ENCODE results near the gene CAMSAP1.
A peak's percentile ranks its signal among the peaks of the same experiment; 100 is the strongest.

DNA sequence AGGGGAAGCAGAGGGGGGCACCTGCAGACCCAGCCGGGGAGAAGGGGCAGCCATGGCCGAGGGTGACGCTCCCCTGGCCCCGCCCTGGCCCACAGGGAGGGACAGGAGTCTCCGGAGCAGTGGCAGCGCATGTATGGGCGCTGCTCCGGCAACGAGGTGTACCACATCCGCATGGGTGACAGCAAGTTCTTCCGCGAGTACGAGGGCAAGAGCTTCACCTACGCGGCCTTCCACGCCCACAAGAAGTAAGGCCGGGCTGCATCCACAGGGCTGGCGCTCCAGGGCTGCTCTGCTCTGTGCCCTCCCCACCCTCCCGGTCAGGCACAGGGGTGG lies 137.2 kb downstream of the CAMSAP1 start:
- TF ChIP-seq, protein P1, sequence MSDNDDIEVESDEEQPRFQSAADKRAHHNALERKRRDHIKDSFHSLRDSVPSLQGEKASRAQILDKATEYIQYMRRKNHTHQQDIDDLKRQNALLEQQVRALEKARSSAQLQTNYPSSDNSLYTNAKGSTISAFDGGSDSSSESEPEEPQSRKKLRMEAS (IDR thresholded peaks at IDR 0.05) = 0 out of 2 replicates have a peak, but pooled peaks have one; percentile 33
- TF ChIP-seq TEAD4 (IDR thresholded peaks at IDR 0.05) = no peak
- TF ChIP-seq CREB1 (IDR thresholded peaks at IDR 0.05; ENCODE audit: low read depth) = no peak
- no peak for TF ChIP-seq RAD21 (IDR thresholded peaks at IDR 0.05; ENCODE audit: low read depth)
